ENCODE results near the gene SLC36A3. TPM values are rescaled to one million over a fixed set of nuclear protein-coding genes. Genes with fewer than 3 reads are reported as not detected.

The SLC36A3 gene
- total and polyA plus RNA-seq, 2 donors (not counting 1 experiment from before 2014, with no cell fraction given), result not detected

DNA sequence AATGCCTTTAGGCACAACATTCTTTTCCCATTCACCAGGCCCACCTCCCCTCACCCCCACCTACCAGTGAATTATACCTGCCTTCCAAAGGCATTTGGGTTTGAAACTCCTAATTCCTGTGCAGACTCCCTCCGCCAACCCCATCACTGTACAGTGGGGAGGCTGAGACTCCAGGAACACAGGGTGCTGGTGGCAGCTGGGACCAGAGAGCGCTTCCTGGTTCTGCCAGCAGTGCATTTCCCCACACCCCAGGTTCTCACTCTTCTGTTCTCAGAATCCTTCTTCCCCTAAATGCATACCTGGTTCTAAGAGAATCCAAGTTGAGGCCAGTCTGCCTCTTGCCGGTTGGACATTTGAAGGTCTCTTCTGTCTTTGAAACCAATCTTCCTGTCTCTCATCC, 22.7 kb upstream of the SLC36A3 start:
- Histone ChIP-seq H4K20me1 (ENCODE audit: control insufficient read depth, insufficient read depth, low read length, poor library complexity, severe bottlenecking) (no peaks in the 10 kb centered on the region), H3K9me3 (ENCODE audit: control extremely low read depth in 1 of 3, control insufficient read depth in 2 of 3, insufficient read depth in 1 of 3, low read length in 2 of 3) (no peaks in the 10 kb centered on the region), H3K4me2 (replicated peaks; ENCODE audit: low read depth, low read length, poor library complexity, severe bottlenecking) (no peak overlapping the region), H3K27me3 (replicated peaks in 1 of 4; ENCODE audit: control extremely low read depth in 1 of 4, control insufficient read depth in 3 of 4, insufficient read depth in 4 of 4, low read length in 3 of 4) (peaks cover 0 to 9% (median 1%) of the 10 kb centered on the region in 4 experiments), H2AFZ (ENCODE audit: insufficient read depth, low read depth, low read length, poor library complexity, severe bottlenecking) (no peak overlapping the region), H3K4me1 (ENCODE audit: control insufficient read depth in 2 of 2, insufficient read depth in 2 of 2, low read length in 2 of 2) (no peaks in the 10 kb centered on the region), H3K27ac (ENCODE audit: low read length in 2 of 2) (no peak overlapping the region), H3K79me2 (ENCODE audit: control insufficient read depth, insufficient read depth, low read length) (no peaks in the 10 kb centered on the region), H3K4me3 (ENCODE audit: control extremely low read depth in 1 of 5, extremely low read depth in 1 of 5, insufficient read depth in 1 of 5, low read depth in 2 of 5, low read length in 4 of 5) (no peak overlapping the region), H3K36me3 (replicated peaks in 1 of 2; ENCODE audit: control extremely low read depth in 1 of 2, control insufficient read depth in 1 of 2, extremely low read depth in 1 of 2, insufficient read depth in 2 of 2, low read length in 1 of 2) (no peaks in the 10 kb centered on the region), H3K9ac (ENCODE audit: low read length) (no peak overlapping the region)
- ChIA-PET CTCF (no interaction called here), POLR2A (no interaction called here)
- intact Hi-C loops (cut with micrococcal nuclease), result no loop called here
- Mint-ChIP-seq H3K27me3 (peaks cover 13% of the 10 kb centered on the region), H3K27ac (no peak overlapping the region), H3K4me1 (no peaks in the 10 kb centered on the region), H3K9me3 (ENCODE audit: insufficient read depth) (no peaks in the 10 kb centered on the region), H3K4me3 (no peak overlapping the region)
- 100% methylated on average over 3 of the region's 3 CpGs for WGBS (ENCODE audit: insufficient coverage)
- DNase-seq, result no peak
- ATAC-seq (ENCODE audit: low read depth), result no peak
- no peak for TF ChIP-seq EZH2 (IDR thresholded peaks at IDR 0.05; ENCODE audit: borderline replicate concordance, insufficient read depth, low read depth, low read length, poor library complexity, severe bottlenecking)
- TF ChIP-seq, protein P1, sequence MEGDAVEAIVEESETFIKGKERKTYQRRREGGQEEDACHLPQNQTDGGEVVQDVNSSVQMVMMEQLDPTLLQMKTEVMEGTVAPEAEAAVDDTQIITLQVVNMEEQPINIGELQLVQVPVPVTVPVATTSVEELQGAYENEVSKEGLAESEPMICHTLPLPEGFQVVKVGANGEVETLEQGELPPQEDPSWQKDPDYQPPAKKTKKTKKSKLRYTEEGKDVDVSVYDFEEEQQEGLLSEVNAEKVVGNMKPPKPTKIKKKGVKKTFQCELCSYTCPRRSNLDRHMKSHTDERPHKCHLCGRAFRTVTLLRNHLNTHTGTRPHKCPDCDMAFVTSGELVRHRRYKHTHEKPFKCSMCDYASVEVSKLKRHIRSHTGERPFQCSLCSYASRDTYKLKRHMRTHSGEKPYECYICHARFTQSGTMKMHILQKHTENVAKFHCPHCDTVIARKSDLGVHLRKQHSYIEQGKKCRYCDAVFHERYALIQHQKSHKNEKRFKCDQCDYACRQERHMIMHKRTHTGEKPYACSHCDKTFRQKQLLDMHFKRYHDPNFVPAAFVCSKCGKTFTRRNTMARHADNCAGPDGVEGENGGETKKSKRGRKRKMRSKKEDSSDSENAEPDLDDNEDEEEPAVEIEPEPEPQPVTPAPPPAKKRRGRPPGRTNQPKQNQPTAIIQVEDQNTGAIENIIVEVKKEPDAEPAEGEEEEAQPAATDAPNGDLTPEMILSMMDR (IDR thresholded peaks at IDR 0.05), result no peak

DNA sequence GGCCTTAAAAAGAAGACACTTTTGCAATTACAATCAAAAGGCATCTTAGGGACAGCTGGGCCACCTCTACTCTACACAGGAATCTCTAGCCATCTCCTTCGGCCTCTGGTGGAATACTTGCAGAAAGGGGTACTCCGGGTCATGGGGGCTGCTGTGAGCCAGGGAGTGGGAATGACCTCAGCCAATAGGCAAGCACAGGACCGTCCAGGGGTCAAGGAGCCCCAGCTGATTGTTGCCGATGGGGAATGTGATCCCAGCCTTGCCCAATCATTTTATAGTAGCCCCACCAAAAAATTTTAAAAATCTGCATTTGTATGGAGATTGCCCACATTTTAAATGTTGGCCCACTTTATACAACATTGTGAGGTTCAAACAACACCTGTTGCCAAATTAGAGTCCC, 16.9 kb upstream of the SLC36A3 start:
- Histone ChIP-seq H3K27ac (ENCODE audit: low read length in 2 of 2) (no peak overlapping the region), H3K9ac (ENCODE audit: low read length) (no peak overlapping the region), H3K36me3 (replicated peaks in 1 of 2; ENCODE audit: control extremely low read depth in 1 of 2, control insufficient read depth in 1 of 2, extremely low read depth in 1 of 2, insufficient read depth in 2 of 2, low read length in 1 of 2) (no peaks in the 10 kb centered on the region), H3K27me3 (replicated peaks in 1 of 4; ENCODE audit: control extremely low read depth in 1 of 4, control insufficient read depth in 3 of 4, insufficient read depth in 4 of 4, low read length in 3 of 4) (peaks cover 0 to 9% (median 1%) of the 10 kb centered on the region in 4 experiments), H2AFZ (ENCODE audit: insufficient read depth, low read depth, low read length, poor library complexity, severe bottlenecking) (no peak overlapping the region), H4K20me1 (ENCODE audit: control insufficient read depth, insufficient read depth, low read length, poor library complexity, severe bottlenecking) (no peaks in the 10 kb centered on the region), H3K4me3 (ENCODE audit: control extremely low read depth in 1 of 5, extremely low read depth in 1 of 5, insufficient read depth in 1 of 5, low read depth in 2 of 5, low read length in 4 of 5) (no peak overlapping the region), H3K4me2 (replicated peaks; ENCODE audit: low read depth, low read length, poor library complexity, severe bottlenecking) (no peak overlapping the region), H3K4me1 (ENCODE audit: control insufficient read depth in 2 of 2, insufficient read depth in 2 of 2, low read length in 2 of 2) (peaks cover 9 to 16% of the 10 kb centered on the region in 2 donors), H3K9me3 (ENCODE audit: control extremely low read depth in 1 of 3, control insufficient read depth in 2 of 3, insufficient read depth in 1 of 3, low read length in 2 of 3) (no peaks in the 10 kb centered on the region), H3K79me2 (ENCODE audit: control insufficient read depth, insufficient read depth, low read length) (no peaks in the 10 kb centered on the region)
- ATAC-seq (ENCODE audit: low read depth) (no peak), DNase-seq (no peak)
- Mint-ChIP-seq H3K4me1 (peaks cover 10% of the 10 kb centered on the region), H3K27ac (no peak overlapping the region), H3K9me3 (ENCODE audit: insufficient read depth) (no peaks in the 10 kb centered on the region), H3K4me3 (no peak overlapping the region), H3K27me3 (peaks cover 6% of the 10 kb centered on the region)
- intact Hi-C loops (cut with micrococcal nuclease), result no loop called here
- CTCF ChIA-PET, result interaction anchor here (0.7 kb wide), 1 partner anchor 8 kb away, joined by 4 read pairs; no protein-coding TSS in a partner anchor
- POLR2A ChIA-PET, result no interaction called here
- TF ChIP-seq, protein P1 (IDR thresholded peaks at IDR 0.05), result no peak
- TF ChIP-seq EZH2 (IDR thresholded peaks at IDR 0.05; ENCODE audit: borderline replicate concordance, insufficient read depth, low read depth, low read length, poor library complexity, severe bottlenecking), result no peak
- WGBS (ENCODE audit: insufficient coverage), result 83% methylated on average over 2 of the region's 4 CpGs
